ENCODE measurements around the gene BICRA.

The BICRA gene

DNA sequence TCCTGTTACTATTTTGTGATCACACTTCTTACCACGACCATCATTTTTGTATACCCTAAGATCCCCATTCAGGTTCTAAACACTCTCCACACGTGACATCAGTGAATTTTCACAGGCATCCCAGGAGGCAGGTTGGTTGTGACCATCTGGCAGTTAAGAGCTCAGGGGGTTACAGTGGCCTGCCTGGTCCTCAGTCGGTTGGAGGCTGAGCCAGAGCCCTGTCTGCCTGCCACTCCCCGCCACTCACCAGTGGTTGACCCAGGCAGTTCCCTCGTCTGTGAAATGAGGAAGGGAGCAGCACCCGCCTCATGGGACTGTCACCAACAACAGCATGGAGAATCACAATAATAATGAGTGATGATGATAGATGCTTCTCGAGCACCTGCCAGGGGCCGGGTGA is 67.9 kb downstream of the BICRA start:
- TF ChIP-seq, protein P1, sequence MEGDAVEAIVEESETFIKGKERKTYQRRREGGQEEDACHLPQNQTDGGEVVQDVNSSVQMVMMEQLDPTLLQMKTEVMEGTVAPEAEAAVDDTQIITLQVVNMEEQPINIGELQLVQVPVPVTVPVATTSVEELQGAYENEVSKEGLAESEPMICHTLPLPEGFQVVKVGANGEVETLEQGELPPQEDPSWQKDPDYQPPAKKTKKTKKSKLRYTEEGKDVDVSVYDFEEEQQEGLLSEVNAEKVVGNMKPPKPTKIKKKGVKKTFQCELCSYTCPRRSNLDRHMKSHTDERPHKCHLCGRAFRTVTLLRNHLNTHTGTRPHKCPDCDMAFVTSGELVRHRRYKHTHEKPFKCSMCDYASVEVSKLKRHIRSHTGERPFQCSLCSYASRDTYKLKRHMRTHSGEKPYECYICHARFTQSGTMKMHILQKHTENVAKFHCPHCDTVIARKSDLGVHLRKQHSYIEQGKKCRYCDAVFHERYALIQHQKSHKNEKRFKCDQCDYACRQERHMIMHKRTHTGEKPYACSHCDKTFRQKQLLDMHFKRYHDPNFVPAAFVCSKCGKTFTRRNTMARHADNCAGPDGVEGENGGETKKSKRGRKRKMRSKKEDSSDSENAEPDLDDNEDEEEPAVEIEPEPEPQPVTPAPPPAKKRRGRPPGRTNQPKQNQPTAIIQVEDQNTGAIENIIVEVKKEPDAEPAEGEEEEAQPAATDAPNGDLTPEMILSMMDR (IDR thresholded peaks at IDR 0.05; ENCODE audit: extremely low read depth, missing control alignments) = no peak
- no peak for DNase-seq (ENCODE audit: low spot score)

DNA sequence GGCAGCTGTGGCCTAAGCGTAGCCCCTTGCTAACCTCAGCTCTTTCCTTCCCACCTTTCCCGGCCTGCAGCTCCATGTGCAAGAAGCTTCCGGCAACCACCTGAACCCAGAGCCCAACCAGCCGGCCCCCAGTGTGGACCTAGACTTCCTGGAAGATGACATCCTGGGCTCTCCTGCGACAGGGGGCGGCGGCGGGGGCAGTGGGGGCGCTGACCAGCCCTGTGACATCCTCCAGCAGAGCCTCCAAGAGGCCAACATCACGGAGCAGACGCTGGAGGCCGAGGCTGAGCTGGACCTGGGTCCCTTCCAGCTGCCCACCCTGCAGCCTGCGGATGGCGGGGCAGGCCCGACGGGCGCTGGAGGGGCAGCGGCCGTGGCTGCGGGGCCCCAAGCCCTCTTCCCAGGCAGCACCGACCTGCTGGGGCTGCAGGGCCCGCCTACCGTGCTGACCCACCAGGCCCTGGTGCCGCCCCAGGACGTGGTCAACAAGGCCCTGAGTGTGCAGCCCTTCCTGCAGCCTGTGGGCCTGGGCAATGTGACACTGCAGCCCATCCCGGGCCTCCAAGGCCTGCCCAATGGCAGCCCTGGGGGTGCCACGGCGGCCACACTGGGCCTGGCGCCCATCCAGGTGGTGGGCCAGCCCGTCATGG is 70.4 kb downstream of the BICRA start:
- no peak for DNase-seq (ENCODE audit: low spot score)
- TF ChIP-seq, protein P1 (IDR thresholded peaks at IDR 0.05; ENCODE audit: extremely low read depth, missing control alignments) = no peak

DNA sequence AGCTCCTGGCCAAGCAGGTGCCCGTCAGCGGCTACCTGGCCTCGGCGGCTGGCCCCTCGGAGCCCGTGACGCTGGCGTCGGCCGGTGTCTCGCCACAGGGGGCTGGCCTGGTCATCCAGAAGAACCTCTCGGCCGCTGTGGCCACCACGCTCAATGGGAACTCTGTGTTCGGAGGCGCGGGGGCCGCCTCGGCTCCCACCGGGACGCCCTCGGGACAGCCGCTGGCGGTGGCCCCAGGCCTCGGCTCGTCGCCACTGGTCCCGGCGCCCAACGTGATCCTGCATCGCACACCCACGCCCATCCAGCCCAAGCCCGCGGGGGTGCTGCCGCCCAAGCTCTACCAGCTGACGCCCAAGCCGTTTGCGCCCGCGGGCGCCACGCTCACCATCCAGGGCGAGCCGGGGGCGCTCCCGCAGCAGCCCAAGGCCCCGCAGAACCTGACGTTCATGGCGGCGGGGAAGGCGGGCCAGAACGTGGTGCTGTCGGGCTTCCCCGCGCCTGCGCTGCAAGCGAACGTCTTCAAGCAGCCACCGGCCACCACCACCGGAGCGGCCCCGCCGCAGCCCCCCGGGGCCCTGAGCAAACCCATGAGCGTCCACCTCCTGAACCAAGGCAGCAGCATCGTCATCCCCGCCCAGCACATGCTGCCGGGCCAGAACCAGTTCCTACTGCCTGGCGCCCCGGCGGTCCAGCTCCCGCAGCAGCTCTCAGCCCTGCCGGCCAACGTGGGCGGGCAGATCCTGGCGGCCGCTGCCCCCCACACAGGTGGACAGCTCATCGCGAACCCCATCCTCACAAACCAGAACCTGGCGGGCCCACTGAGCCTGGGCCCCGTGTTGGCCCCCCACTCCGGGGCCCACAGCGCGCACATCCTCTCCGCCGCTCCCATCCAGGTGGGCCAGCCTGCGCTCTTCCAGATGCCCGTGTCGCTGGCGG is 71.3 kb downstream of the BICRA start:
- DNase-seq (ENCODE audit: low spot score) = no peak
- TF ChIP-seq, protein P1 (IDR thresholded peaks at IDR 0.05; ENCODE audit: extremely low read depth, missing control alignments) = no peak

DNA sequence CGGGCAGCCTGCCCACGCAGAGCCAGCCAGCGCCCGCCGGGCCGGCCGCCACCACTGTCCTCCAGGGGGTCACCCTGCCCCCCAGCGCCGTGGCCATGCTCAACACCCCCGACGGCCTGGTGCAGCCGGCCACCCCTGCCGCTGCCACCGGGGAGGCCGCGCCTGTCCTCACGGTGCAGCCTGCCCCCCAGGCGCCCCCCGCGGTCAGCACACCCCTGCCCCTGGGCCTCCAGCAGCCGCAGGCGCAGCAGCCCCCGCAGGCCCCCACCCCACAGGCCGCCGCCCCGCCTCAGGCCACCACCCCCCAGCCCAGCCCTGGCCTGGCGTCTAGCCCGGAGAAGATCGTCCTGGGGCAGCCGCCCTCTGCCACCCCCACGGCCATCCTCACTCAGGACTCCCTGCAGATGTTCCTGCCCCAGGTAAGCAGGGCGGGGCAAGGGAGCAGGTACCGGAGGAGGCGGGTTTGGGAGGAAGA is 72.0 kb downstream of the BICRA start:
- TF ChIP-seq, protein P1 (IDR thresholded peaks at IDR 0.05; ENCODE audit: extremely low read depth, missing control alignments) = no peak
- DNase-seq (ENCODE audit: low spot score) = no peak

DNA sequence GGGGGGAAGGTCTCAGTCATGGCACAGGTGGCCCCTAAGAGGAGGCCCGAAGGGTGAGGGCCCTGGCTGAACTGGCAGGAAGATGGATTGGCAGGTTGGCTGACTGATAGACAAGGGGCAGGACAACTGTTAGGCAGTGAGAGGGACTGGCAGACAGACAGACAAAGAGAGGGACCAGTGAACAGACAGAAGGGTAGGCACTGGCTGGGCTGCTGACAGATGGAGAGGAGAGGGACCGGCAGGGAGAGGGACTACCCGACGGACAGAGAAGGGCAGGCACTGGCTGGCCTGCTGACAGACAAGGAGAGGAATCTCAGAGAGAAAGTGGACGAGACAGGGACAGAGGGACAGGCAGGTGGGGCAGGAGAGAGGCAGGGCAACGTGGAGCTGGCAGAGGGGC is 72.5 kb downstream of the BICRA start:
- no peak for DNase-seq (ENCODE audit: low spot score)
- TF ChIP-seq, protein P1 (IDR thresholded peaks at IDR 0.05; ENCODE audit: extremely low read depth, missing control alignments) = no peak

DNA sequence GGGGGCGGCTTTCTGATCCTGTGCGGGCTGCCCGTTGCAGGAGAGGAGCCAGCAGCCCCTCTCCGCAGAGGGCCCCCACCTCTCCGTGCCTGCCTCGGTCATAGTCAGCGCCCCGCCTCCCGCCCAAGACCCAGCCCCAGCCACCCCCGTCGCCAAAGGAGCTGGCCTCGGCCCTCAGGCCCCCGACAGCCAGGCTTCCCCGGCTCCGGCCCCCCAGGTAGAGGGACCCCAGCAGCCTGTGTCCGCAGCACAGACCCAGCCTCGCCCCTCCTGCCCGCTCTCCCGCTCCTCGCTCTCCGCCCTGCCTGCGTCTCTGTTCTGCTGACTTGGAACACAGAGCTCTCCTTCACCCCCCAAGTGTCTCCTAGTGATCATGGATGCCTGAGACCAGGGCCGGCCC is 73.0 kb downstream of the BICRA start:
- TF ChIP-seq, protein P1 (IDR thresholded peaks at IDR 0.05; ENCODE audit: extremely low read depth, missing control alignments) = no peak
- DNase-seq (ENCODE audit: low spot score) = no peak

DNA sequence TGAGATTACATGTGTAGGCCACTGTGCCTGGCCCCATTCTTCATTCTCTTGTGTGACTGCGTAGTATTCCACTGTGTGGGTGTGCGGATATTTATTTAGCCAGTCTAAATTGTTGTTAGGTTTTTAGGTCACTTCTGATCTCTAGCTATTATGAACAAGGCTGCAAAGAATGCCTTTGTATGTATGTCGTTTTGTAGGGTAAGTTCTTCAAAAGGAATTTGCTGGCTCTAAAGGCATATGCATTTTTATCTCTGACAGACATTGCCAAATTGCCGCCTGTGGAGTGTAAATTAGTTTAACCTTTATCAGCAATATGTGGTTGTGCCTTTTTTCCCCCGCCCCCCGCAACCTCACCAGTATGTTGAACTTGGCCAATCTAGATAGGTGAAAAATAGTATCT is 74.0 kb downstream of the BICRA start:
- TF ChIP-seq, protein P1 (IDR thresholded peaks at IDR 0.05; ENCODE audit: extremely low read depth, missing control alignments) = no peak
- no peak for DNase-seq (ENCODE audit: low spot score)
